ENCODE measurements around the gene PDGFD.

The PDGFD gene

DNA sequence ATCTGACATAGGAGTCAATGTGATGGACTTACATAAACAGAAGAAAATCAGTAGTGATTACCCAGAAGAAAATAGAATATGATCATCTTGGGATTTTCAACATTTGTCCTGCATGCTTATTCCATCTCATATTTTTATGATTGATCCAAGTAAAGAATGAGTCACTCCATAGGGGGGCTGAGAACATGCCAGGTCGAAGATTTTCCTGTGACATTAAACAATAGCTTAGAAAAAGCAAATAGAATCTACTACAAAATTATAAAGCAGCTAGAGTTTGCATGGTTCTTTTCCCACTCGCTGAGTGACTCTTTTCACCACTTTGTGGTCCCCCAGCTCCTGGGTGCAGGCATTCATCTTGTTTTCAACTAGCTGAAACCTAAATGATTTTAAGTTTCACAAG is 71.2 kb downstream of the PDGFD start:
- no peak for DNase-seq

DNA sequence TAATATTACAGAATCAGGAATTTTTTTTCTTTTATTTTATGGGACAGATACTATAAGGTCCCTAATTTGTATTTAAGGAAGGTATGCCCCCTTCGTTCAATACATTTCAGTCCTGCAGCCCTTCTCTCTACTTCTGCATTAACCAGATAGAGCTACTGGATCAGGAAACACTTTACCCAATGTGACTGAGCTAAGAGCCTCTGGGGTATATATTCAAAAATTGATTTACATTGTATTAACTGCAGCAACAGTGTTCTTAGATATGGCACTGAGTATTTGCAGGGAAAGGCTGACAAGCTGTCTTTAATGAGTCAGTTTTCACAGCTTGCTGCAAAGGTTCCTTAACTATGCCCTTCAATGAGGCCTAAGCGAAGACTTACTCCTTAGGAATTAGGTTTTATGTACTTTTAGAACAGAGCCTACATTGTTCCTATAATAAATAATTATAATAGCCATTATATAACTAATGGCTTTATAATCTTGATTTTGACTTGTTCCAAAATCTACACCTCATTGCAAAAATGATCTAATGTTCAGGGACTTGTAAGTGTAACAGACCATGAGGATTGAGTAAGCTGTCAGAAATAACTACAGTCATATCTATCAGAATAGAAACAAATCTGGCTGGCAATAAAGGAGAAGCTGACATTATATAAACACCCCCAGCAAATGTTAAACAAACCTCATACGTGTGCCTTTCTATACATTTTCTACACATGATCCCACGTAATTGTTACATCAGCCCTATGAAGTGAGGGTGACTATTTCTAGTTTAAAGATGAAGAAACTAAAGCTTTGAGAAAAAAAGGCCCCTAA is 72.5 kb downstream of the PDGFD start:
- DNase-seq = no peak

DNA sequence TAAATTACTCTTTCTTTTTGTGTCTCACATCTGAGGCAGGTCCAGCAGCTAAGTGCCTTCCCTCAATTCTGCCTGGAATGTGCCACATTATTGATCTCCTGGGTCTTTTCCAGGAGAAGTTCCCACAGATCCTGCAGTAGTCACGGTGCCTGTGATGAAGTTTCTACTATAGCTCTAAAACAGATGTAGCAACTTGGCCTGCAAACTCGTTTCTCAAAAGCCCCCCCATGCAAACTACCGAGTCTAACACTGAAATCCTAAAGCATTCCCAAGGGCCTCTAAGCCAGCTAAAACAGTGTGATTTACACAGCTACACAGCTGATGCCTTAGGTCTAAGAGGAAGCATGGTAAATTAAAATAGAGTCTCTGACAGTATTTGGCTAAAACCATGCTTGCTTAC is 73.2 kb downstream of the PDGFD start:
- DNase-seq = no peak

DNA sequence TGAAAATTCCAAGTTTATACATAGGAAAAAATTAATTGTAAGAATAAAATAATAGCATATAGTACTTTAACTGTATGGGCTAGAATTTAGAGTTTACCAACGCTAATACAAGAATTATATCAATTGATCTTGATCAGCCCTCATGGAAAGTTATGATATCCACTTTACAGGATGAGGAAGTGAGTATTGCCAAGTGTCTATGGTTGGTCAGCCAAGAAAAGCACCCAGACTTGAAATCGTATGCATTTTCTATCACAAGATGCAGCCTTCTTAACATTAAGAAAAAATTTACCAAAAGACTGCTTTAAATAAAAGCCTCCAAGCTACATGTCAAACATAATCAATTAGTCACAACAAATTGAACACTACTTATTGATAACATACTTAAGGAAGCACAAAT is 74.5 kb downstream of the PDGFD start:
- DNase-seq = no peak

DNA sequence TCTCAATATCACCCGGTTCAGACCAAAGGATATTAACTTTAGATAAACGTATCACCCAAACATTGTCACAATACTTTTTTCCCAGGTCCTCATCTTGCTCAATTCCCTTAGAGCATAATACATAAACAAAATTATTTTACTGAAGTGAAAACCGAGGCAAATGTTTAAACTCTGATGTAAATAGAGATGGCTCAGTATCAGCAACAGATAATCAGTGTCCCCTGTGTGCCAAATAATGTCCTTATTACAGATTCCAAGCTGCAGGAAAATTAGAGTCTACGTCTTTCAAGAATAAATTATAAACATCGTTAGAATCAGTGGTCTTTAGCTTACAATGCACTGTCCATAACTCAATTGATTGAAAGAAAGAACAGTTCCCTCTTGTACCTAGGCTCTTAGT is 77.3 kb downstream of the PDGFD start:
- no peak for DNase-seq

DNA sequence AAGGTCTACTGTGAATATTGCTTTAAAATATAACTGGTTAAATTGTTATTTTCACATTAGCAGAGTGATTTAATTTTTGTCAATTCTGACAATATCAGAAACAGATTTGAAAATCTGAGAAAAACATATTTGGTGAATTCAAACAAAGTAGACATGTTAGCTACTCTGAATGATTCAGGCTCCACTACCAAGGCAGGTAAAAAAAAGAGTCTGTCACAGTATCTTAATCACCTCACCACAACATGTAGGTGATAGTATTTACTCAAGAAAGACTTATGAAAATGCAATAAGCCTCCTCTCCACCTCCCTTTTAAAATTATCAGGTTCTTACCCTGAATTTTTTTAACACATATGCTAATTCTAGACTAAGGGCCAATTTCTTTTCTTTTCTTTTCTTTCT is 85.0 kb downstream of the PDGFD start:
- no peak for DNase-seq

DNA sequence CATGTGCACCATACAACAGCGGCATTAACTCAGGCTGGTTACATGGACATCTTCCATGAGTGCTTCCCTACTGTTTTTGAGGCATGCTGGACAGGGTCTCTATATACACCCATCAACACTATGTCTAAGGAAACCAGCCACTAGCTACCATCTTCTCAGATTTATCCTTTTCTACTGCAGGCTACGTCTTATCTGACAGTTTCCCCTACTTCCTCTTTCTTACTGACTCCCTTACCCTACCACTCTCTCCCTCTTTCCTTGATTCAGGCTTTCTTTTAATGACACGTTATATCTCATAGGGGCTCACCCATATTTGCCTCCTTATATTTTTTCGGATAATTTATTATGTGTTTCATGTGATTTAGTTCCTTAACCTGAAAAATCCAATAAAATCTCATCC is 85.7 kb downstream of the PDGFD start:
- no peak for DNase-seq

DNA sequence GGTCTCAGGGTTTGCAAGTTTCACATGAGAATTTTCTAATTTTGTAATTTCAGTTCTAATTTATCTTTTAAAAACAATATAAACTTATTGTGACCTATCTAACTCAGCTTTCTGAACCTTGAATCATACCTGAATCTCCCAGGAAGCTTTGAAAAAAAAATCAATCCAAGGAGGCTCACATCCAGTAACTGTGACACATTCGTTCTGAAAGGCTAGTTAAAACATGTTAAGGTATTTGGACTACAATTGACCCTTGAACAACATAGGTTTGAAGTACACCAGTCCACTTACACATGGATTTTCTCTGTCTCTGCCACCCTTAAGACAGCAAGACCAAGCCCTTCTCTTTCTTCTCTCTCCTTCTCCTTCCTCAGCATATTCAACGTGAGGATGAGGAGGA is 87.5 kb downstream of the PDGFD start:
- DNase-seq = no peak

DNA sequence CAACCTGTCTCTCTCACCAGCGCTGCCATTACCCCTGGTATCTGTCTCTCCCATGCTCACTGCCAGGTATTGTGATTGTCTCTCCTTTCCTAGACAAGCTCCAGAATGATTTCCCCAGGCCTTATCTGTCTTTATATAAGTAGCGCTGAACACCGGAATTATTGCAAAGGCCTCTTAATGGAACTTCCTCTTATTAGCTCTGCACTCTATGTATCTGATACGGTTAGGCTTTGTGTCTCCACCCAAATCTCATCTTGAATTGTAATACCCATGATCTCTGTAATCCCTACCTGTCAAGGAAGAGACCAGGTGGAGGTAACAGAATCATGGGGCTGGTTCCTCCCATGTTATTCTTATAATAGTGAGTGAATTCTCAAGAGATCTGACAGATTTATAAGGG is 88.2 kb downstream of the PDGFD start:
- no peak for DNase-seq

DNA sequence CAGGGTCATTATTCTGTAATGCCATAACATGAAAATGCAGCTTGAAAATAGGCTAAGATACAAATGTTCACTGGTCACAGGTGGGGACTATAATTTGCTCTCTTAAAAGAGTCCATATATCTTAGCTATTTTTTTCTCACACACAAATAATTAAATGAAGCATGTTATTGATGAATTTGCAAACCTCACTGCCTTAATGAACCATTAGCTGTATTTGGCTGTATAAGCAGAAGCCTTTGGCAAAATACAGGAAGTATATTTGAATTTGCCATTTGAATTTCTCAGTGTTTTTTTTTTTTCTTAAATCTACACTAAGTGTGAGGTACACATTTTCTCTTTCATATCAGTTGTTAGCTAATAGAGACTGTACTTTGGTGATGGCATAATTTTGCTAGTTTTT is 88.9 kb downstream of the PDGFD start:
- DNase-seq = no peak

DNA sequence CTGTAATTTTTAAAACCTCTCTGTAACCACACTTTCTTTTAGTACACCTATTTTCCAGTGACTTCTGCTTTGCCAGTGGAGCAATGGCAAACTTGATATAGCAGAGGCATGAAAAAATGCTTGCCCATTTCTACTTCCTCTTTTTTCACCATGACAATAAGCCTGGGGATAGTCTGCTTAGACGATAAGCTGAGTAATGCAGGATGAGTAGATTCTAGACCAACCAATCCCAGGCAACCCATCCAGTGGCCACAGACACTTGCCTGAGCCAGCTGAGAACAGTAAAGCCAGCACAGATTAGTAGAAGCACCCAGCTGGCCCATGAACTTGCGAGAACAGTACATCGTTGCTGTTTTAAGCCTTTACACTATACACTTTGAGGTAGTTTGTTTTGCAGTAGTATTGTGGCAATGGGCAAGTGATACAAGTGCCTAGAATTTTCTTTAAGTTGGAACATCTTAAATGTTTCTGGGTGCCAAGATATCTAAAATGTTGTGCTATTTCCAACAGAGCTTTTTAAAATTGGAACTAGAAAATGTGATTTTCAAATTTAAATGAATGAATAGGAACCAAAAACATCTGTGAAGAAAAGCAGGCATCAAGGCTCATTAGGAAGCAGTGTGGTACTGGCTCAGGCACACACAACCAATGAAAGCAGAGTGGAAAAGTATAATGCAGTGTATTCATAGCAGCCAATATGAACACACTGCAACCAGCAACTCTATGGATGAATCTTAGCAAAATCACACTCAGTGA is 89.8 kb downstream of the PDGFD start:
- DNase-seq = no peak

DNA sequence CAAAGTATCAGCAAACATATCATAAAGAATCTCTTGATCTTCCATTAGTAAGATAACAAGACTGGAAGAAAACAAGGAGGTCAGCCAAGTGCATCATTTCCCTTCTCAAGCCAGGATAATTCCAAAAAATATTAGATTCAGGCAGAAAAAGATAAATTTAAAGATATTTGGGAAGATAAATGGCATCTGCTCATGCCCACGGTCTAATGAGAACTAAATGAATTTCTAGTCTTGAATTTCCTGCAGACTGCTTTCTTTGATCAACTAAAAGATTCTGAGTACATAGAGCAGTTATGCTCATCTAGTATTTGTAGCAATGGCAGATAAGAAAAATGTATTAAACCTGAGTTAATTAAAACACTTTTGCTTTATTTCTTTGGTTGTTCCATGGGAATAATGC is 96.4 kb downstream of the PDGFD start:
- no peak for DNase-seq

DNA sequence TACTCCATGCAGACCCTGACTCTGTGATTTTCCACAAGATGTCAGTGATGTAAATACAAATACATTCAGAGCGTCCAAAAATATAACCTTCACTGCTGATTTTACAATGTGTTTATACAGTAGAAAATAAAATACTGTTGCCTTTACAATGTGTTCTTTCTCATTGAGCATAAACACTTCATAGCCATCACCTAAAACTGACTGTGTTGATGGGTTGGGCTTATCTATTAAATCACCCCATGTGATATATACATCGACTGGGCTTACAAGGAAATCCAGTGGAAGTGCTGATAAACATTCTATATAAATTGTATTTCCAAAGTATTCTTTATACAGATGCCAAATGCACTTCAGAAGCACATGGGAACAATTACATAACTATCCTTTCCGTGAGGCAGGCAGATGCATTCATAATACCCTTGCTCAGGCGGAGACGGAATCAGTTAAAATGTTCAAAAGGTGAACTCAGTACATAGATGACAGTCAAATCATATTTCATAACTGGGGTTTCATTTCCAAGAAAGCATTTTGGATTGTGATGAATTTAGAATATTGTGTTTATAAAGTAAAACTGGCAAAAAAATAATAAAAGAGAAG is 99.8 kb downstream of the PDGFD start:
- no peak for DNase-seq

DNA sequence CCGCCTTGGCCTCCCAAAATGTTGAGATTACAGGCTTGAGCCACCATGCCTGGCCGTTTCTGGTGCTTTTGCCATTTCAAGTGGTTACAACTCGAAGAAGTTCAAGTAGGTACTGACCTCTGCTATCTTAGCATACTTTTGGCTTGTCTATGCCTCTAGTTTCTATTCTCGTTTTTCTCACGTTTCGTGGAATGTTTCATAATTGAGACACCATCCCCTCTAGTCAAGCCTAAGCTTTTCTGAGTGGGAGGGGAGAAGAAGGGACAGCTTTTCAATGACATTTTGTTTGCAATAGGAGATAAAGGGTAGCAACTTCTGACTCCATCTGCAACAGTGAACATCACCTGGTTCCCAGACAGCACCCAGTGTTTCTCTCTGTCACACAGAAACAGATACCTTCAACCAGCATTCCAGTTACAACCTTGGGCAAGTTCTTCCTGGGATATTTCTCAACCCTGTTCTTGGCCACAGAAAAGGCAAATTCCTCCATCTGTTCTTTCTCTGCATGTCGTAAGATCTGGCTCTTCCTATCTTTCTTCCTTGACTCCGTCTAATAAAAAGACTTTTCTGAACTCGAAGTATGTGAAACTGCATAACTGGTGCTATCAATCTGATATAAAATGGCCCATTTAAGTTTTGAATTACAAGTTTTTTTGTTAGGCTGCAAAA is 102.0 kb downstream of the PDGFD start:
- DNase-seq = no peak

DNA sequence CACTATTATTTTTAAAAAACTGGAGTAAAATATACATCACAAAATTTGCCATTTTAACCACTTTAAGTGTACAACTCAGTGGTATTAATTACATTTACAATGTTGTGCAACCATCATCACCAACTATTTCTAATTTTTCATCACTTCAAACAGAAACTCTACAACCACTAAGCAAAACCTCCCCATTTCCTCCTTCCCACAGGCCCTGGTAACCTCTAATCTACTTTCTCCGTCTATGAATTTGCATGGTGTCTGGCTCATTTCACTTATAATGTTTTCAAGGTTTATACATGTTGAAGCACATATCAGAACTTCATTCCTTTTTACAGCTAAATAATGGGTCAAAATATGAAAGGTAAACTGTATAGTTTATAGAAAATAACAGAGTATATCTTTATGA is 103.1 kb downstream of the PDGFD start:
- DNase-seq = no peak

DNA sequence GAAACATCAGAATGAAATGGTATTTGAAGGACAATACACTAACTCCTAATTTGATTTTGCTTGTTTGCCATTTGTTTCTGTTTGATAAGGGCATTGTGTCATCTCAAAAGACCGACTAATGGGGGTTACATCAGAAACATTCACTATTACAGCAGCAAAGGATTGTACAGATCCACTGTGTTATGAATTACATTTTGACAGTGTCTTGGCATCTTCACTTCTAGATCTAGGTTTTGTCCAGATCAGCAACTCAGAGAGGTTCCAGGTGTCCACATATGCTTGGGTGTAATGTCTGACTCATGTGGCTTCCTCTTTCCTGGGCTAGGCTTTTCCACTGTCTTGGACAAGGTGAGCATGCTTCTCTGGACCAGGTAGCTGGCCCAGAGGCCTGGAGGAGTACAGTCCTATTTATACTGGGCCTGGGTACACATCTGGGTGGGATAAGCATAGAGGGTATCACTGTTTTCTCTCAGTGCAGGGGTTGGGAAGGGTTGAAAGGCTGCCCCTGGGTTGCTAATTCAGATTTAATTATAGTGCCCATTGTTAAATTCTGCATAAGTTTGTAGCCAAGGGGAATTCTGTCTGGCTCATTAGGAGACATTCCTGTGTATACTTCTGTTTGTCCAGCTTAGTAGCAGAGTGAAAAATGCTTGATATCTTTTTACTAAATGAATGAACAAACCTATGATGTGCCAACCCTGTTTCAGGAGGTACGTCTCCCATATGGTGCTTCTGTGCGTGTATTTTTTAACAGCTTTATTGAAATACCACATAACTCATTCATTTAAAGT is 103.7 kb downstream of the PDGFD start:
- DNase-seq = no peak

DNA sequence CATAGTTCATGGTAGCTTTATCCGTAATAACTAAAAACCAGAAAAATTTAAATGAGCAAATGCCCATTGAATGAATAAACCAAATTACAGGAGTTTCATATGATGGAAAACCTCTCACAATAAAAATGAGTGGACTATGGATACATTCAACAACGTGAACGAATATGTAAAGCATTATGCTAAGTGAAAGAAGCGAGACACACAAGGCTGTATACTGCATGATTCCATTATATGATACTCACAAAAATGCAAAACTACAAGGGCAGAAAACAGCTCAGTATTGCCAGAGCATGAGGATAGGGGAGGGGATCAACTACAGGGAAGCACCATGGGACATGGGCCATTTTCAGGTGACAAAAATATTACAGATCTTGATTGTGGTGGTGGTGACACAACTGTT is 105.3 kb downstream of the PDGFD start:
- DNase-seq = no peak

DNA sequence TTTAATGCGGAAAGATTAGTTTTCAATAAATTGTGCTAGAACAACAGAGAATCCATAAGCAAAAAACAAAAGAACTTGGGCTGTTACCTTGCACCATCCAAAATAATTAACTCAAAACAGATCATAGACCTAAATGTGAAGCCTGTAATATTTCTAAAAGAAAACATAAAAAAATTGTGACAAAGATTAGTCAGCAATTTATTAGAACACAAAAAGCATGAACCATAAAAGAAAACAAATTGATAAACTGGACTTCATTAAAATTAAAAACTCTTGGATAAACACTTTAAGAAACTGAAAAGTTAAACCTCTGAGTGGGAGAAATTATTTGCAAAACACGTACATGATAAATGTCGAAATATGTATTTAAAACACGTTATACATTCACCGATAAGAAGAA is 106.0 kb downstream of the PDGFD start:
- DNase-seq = no peak

DNA sequence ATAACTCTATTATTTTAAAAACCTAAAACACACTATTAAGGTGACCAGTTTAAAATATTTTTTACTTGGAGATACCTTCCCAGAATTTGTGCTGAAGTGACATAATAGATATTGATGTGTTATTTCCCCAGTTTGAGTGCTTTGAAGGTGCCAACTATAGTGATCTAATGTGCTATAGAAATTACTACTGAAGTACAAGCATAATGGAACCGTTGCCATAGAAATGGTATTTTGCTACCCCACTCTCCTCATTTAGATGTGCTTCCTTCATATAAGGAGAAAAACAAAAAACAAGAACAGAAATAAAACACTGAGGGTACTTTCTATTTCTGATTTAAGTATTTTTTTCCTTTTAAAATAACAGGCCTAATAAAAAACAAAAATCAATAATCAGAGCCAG is 108.4 kb downstream of the PDGFD start:
- no peak for DNase-seq

DNA sequence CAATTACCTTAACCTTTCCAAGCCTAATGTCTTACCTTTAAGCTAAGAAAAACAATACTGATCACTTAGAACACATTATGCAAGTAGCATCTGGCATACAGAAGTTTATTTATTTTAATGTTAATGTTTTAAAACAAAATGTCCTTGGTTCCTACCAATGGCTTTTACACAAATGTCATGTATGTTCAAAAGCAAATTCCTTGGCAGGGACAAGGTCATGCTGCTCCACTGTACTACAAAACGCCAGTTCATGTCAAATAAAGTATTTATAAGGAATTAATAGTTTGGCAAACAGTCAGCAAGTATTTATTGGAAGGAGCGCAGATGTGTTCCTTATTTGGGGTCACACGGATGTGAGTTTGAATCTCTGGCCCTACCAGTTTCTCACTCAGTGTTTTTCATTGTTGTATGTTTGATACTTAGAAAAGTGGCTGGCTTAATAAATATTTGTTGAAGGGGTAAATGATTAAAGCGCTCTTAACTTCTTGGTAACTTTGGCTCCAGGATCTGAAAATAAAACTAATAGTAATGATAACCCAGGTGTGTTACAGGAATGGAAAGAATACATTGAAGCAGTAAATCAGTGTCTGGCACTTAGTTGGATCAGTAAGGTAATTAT is 108.9 kb downstream of the PDGFD start:
- no peak for DNase-seq

DNA sequence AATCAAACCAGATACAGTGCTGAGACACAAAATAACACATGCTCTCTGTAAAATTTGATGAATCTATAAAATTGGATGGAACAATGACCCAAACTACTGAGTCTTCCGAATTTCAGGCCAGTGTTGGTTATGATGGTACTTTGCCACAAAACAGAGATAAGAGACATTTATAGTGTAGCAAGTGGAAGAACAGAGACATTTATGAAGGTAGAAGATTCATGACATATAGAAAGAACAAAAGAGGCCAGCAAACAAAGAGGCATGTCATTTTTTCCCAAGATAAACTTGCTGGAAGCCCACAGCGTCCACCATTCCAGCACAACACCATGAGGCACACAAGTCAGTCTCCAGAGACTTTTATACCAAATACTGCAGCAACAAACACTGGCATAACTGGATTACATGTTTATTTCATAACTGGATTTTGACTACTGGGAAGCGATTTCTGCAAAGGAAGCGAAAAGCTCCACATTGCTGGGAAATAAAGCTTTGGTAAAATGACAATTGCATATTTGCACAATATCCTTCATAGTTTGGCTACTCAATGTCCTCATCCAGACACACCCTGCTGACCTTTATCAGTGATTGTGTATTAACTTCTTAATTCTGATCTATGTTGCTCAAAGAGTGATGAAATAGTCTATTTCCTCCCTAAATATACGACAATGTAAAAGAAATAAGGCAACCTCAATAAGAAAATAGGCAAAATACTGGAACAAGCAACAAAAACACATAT is 110.0 kb downstream of the PDGFD start:
- DNase-seq = no peak

DNA sequence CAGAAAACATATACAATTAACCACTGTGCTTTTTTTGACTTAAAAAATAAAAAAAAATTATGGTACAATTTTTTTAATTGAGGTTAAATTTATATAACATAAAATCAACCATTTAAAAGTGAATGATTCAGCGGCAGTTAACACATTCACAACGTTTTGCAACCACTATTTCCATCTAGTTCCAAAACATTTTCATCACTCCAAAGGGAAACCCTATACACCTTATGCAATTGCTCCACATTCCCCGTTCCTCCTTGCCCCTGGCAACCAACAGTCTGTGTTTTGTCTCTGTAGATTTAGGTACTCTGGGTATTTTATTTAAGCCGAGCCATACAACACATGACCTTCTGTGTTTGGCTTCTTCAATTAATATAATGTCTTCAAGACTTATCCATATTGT is 112.2 kb downstream of the PDGFD start:
- no peak for DNase-seq
